ENCODE measurements around the gene TMEM117. TPM values are rescaled to one million over a fixed set of nuclear protein-coding genes. Genes with fewer than 3 reads are reported as not detected.

The TMEM117 gene
- total RNA-seq, 2 experiments from 2014 or later = 0.95 to 7.1 TPM

- no peaks in the 10 kb centered on the region for H4K20me1 ChIP-seq (ENCODE audit: insufficient read depth, low read length)
- ChIA-PET POLR2A (interaction anchor here (0.6 to 1.0 kb wide), 2 partner anchors 119 to 248 kb away, joined by 3 read pairs; no protein-coding TSS in a partner anchor), CTCF (ENCODE audit: unreplicated experiment) (no interaction called here)
- H2AFZ ChIP-seq (ENCODE audit: low read length) = no peak overlapping the region
- H3K27ac ChIP-seq (ENCODE audit: low read depth, low read length, poor library complexity, severe bottlenecking) = no peak overlapping the region
- no peaks in the 10 kb centered on the region for H3K36me3 ChIP-seq (ENCODE audit: insufficient read depth, low read length)
- no peak overlapping the region for H3K4me3 ChIP-seq (ENCODE audit: low read depth, low read length, poor library complexity, severe bottlenecking)
- no TSS peak for BruUV-seq (replicated peaks)
- no peaks in the 10 kb centered on the region for H3K4me1 ChIP-seq (ENCODE audit: insufficient read depth, low read length, poor library complexity, severe bottlenecking)
- no peaks in the 10 kb centered on the region for H3K9me2 ChIP-seq (ENCODE audit: insufficient read depth, low read length)
- no peaks in the 10 kb centered on the region for H3K9me3 ChIP-seq (ENCODE audit: low read length)
- no peaks in the 10 kb centered on the region for H3K79me2 ChIP-seq (ENCODE audit: insufficient read depth, low read depth, low read length)
- intact Hi-C loops (cut with micrococcal nuclease; ENCODE audit: unreplicated experiment) = no loop called here
- DNase-seq (ENCODE audit: low spot score) = no peak
- TF ChIP-seq EZH2phosphoT487 (IDR thresholded peaks at IDR 0.05; ENCODE audit: borderline replicate concordance, low read depth, low read length) (no peak), CTCF (conservative IDR thresholded peaks at IDR 0.05; ENCODE audit: low read length) (no peak)
- no peak overlapping the region for H3K4me2 ChIP-seq (ENCODE audit: low read length)
Observed at GRCh38 chr12:43921666-43922337, 85.9 kb downstream of the TMEM117 start.

- POLR2A ChIA-PET = no interaction called here
- Histone ChIP-seq H3K27ac (ENCODE audit: low read depth, low read length, poor library complexity, severe bottlenecking) (no peak overlapping the region), H3K79me2 (ENCODE audit: insufficient read depth, low read depth, low read length) (no peaks in the 10 kb centered on the region), H3K4me2 (ENCODE audit: low read length) (no peak overlapping the region), H3K9me3 (ENCODE audit: low read length) (0 out of 2 replicates have a peak, but pooled peaks cover 8% of the 10 kb centered on the region), H2AFZ (ENCODE audit: low read length) (no peak overlapping the region), H3K4me3 (ENCODE audit: low read depth, low read length, poor library complexity, severe bottlenecking) (no peak overlapping the region), H3K9me2 (ENCODE audit: insufficient read depth, low read length) (no peaks in the 10 kb centered on the region), H3K36me3 (ENCODE audit: insufficient read depth, low read length) (no peaks in the 10 kb centered on the region), H4K20me1 (ENCODE audit: insufficient read depth, low read length) (no peaks in the 10 kb centered on the region), H3K4me1 (ENCODE audit: insufficient read depth, low read length, poor library complexity, severe bottlenecking) (no peaks in the 10 kb centered on the region)
- no TSS peak for BruUV-seq (replicated peaks)
- CTCF ChIA-PET (ENCODE audit: unreplicated experiment) = no interaction called here
- intact Hi-C loops (cut with micrococcal nuclease; ENCODE audit: unreplicated experiment) = no loop called here
- TF ChIP-seq CTCF (conservative IDR thresholded peaks at IDR 0.05; ENCODE audit: low read length) (no peak), EZH2phosphoT487 (IDR thresholded peaks at IDR 0.05; ENCODE audit: borderline replicate concordance, low read depth, low read length) (no peak)
- no peak for DNase-seq (ENCODE audit: low spot score)
Observed at GRCh38 chr12:43930032-43930431, 94.2 kb downstream of the TMEM117 start.

GRCh38 chr12:43931187-43931586 lies 95.3 kb downstream of the TMEM117 start:
- H3K79me2 ChIP-seq (ENCODE audit: insufficient read depth, low read depth, low read length) = no peaks in the 10 kb centered on the region
- H2AFZ ChIP-seq (ENCODE audit: low read length) = no peak overlapping the region
- H3K4me3 ChIP-seq (ENCODE audit: low read depth, low read length, poor library complexity, severe bottlenecking) = no peak overlapping the region
- intact Hi-C loops (cut with micrococcal nuclease; ENCODE audit: unreplicated experiment) = no loop called here
- H3K4me1 ChIP-seq (ENCODE audit: insufficient read depth, low read length, poor library complexity, severe bottlenecking) = no peaks in the 10 kb centered on the region
- POLR2A ChIA-PET = interaction anchor here (1.0 to 1.2 kb wide), 2 partner anchors 23 to 30 kb away, joined by 3 to 4 read pairs; no protein-coding TSS in a partner anchor
- no TSS peak for BruUV-seq (replicated peaks)
- DNase-seq (ENCODE audit: low spot score) = no peak
- no peak overlapping the region for H3K27ac ChIP-seq (ENCODE audit: low read depth, low read length, poor library complexity, severe bottlenecking)
- TF ChIP-seq EZH2phosphoT487 (IDR thresholded peaks at IDR 0.05; ENCODE audit: borderline replicate concordance, low read depth, low read length) = no peak
- TF ChIP-seq CTCF (conservative IDR thresholded peaks at IDR 0.05; ENCODE audit: low read length) = no peak
- 0 out of 2 replicates have a peak, but pooled peaks cover 8% of the 10 kb centered on the region for H3K9me3 ChIP-seq (ENCODE audit: low read length)
- H3K36me3 ChIP-seq (ENCODE audit: insufficient read depth, low read length) = no peaks in the 10 kb centered on the region
- H4K20me1 ChIP-seq (ENCODE audit: insufficient read depth, low read length) = no peaks in the 10 kb centered on the region
- CTCF ChIA-PET (ENCODE audit: unreplicated experiment) = no interaction called here
- no peak overlapping the region for H3K4me2 ChIP-seq (ENCODE audit: low read length)
- H3K9me2 ChIP-seq (ENCODE audit: insufficient read depth, low read length) = no peaks in the 10 kb centered on the region

Measured in OCI-LY7 (cell line).